ENCODE results near the gene SCNN1B.
"Not testable (repeated sequence)": the region's sequence is repeated elsewhere in the genome, so short reads cannot be mapped to it uniquely, and the experiment has no call there.

Gene SCNN1B

GRCh38 chr16:23351360-23351759 is 49.3 kb downstream of the SCNN1B start:
- DNase-seq (ENCODE audit: low read depth in 2 of 2, low spot score in 1 of 2), result no peak

GRCh38 chr16:23353440-23353839 is 51.3 kb downstream of the SCNN1B start:
- no peak for DNase-seq (ENCODE audit: low read depth in 2 of 2, low spot score in 1 of 2)

DNA sequence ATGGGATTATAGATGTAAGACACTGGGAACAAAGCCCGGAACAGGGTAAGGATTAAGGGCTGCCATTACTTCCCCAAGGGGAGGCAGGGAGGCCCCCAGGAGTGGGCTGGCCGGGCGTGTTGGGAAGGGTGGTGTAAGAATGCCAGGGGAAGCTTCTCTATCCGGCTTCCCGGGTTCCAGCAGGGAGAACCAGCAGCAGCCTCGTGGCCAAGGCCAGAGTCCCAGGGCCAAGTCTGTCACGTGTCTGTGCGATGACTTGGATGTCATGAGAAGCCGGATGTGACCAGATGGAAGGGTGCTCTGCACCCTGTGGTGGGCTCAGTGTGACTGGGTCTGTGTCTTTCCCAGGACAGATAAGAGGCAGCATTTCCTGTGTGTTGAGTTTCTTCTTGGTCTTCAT is 52.1 kb downstream of the SCNN1B start:
- no peak for DNase-seq (ENCODE audit: low read depth in 2 of 2, low spot score in 1 of 2)

- no peak for DNase-seq (ENCODE audit: low read depth in 2 of 2, low spot score in 1 of 2)
These were observed 53.1 kb downstream of the SCNN1B start for GRCh38 chr16:23355106-23355670.

- DNase-seq (ENCODE audit: low read depth in 2 of 2, low spot score in 1 of 2), result no peak
These were observed 54.8 kb downstream of the SCNN1B start for GRCh38 chr16:23356941-23357340.

- no peak for DNase-seq (ENCODE audit: low read depth in 2 of 2, low spot score in 1 of 2)
These were observed 55.7 kb downstream of the SCNN1B start for GRCh38 chr16:23357761-23358290.

- no peak for DNase-seq (ENCODE audit: low read depth in 2 of 2, low spot score in 1 of 2)
These were observed 57.1 kb downstream of the SCNN1B start for GRCh38 chr16:23359092-23359760.

DNA sequence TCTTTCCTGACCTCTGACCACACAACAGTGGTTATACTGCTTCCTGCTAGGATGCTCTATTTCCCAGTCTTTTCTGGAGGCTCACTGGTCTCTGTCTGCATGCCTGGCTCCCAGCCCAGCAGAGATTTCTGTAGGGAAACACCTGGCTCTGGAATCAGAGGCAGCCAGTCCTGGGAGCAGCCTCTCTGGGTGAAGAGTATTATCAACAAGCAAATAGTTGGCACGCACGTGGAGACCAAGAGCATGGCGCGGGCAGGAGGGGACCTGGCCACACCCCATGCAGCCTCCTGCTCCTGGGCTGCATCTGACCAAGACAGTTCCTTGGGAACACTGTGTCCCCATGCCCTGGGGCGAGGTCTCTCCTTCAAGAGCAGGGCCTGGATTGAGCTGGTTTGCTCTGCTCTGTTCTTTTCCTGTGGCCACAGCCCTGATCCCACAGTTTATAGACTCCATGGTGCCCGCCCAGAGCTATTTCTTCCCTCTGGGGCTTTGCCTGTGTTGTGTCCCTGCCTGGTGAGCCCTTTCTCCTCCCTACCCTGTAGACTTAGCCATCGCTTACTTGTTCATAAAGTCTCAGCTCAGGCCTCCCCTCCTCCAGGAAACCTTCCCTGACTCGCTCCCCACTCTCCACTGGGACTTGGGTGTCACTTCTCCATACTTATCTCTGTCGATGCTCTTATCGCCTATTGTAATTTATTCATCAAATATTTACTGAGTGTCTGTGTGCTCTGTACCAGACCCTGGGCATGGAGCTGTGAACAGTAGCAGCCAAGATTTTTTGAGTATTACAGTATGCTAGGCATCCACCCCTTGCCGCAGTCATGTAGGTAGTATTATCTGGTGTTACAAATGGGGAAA is 60.6 kb downstream of the SCNN1B start:
- DNase-seq (ENCODE audit: low read depth in 2 of 2, low spot score in 1 of 2), result no peak

GRCh38 chr16:23365602-23366240 is 63.6 kb downstream of the SCNN1B start:
- no peak for DNase-seq (ENCODE audit: low read depth in 2 of 2, low spot score in 1 of 2)

DNA sequence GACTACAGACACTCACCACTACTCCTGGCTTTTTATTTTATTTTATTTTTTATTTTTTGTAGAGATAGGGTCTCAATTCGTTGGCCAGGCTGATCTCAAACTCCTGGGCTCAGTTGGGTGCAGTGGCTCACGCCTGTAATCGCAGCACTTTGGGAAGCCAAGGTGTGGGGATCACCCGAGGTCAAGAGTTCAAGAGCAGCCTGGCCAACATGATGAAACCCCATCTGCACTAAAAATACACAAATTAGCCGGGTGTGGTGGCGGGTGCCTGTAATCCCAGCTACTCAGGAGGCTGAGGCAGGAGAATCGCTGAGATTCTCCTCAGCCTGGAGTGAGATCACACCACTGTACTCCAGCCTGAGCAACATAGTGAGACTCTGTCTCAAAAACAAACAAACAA is 64.2 kb downstream of the SCNN1B start:
- DNase-seq (ENCODE audit: low read depth in 2 of 2, low spot score in 1 of 2), result not testable (repeated sequence)

GRCh38 chr16:23367564-23367963 is 65.5 kb downstream of the SCNN1B start:
- DNase-seq (ENCODE audit: low read depth in 2 of 2, low spot score in 1 of 2), result no peak

- DNase-seq (ENCODE audit: low read depth in 2 of 2, low spot score in 1 of 2), result no peak
These were observed 65.9 kb downstream of the SCNN1B start for GRCh38 chr16:23367988-23368387.

- DNase-seq (ENCODE audit: low read depth in 2 of 2, low spot score in 1 of 2), result no peak
These were observed 66.4 kb downstream of the SCNN1B start for GRCh38 chr16:23368469-23368868.

- DNase-seq (ENCODE audit: low read depth in 2 of 2, low spot score in 1 of 2), result no peak
These were observed 67.3 kb downstream of the SCNN1B start for GRCh38 chr16:23369416-23369815.

- DNase-seq (ENCODE audit: low read depth in 2 of 2, low spot score in 1 of 2), result no peak
These were observed 69.3 kb downstream of the SCNN1B start for GRCh38 chr16:23371368-23371767.

- DNase-seq (ENCODE audit: low read depth in 2 of 2, low spot score in 1 of 2), result no peak
These were observed 71.5 kb downstream of the SCNN1B start for GRCh38 chr16:23373436-23374219.

- no peak for DNase-seq (ENCODE audit: low read depth in 2 of 2, low spot score in 1 of 2)
These were observed 72.8 kb downstream of the SCNN1B start for GRCh38 chr16:23374721-23375510.

- no peak for DNase-seq (ENCODE audit: low read depth in 2 of 2, low spot score in 1 of 2)
These were observed 73.5 kb downstream of the SCNN1B start for GRCh38 chr16:23375643-23376042.

GRCh38 chr16:23377071-23377931 is 75.2 kb downstream of the SCNN1B start:
- DNase-seq (ENCODE audit: low read depth in 2 of 2, low spot score in 1 of 2), result no peak
